ENCODE measurements around the gene NPLOC4. TPM values are rescaled to one million over a fixed set of nuclear protein-coding genes. Genes with fewer than 3 reads are reported as not detected.
"Not testable (repeated sequence)": the region's sequence is repeated elsewhere in the genome, so short reads cannot be mapped to it uniquely, and the experiment has no call there.

NPLOC4 gene
- total RNA-seq, 1 donor from 2014 or later, result 39.5 TPM

DNA sequence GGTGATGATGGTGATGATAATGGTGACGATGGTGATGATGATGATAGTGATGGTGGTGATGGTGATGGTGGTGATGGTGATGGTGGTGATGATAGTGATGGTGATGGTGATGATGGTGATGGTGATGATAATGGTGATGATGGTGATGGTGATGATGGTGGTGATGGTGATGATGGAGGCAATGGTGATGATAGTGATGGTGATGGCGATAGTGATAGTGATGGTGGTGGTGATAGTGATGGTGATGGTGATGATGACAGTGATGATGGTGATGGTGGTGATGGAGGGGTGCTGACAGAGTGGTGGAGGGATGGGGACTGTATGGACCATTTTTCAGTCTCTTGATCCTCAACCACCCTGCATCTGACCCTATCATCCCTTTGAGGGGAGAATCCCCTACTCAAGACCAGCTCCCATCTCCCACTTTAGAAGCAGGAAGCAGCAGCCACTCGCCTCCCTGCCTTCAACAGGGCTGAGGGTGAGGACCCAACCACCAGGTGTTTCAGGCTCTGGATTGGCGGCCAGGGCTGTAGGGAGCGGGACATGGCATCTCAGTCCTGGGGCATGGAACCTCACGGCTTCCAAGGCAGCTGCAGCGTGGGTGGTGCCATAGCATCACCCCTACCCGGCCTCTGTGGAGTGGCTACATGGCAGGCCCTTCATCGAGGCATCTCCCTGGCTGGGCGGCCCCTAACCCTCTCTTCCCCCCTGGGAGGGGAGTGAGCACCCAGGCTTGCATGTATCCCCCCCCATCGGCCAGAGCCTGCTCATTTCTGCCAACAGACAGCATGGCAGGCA, 104.2 kb downstream of the NPLOC4 start:
- DNase-seq, result no peak

GRCh38 chr17:81531998-81532404, 104.9 kb downstream of the NPLOC4 start:
- not testable (repeated sequence) for DNase-seq

DNA sequence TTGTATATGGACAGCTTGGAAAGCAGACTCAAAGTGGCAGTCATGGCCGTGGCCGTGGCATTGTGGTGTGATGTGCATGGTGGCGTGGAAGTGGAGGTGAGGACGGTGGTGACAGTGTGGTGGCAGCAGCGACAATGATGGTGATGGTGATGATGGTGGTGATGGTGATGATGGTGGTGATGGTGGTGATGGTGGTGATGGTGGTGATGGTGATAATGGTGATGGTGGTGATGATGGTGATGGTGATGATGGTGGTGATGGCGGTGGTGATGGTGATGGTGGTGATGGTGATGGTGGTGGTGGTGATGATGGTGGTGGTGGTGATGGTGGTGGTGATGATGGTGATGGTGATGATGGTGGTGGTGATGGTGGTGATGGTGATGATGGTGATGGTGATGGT, 105.9 kb downstream of the NPLOC4 start:
- not testable (repeated sequence) for DNase-seq

DNA sequence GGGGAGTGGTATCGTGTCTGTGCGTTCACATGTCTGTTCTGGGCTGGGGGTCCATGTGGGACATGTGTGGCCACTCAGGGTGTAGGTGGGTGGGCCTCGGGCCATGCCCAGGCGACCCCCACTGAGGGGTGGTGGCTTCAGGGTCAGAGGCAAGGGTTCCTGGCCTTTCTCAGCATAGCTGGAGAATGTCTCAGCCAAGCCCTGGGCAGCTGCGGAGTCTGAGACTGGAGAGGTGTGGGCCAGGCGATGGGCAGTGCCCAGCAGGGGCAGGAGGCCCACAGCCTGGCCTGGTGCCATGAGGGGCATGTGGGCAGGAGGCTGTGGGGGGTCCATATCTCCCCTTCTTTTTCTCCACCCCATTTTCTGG, 107.5 kb downstream of the NPLOC4 start:
- DNase-seq, result no peak

- DNase-seq, result no peak
Observed at GRCh38 chr17:81528651-81529436, 108.1 kb downstream of the NPLOC4 start.

DNA sequence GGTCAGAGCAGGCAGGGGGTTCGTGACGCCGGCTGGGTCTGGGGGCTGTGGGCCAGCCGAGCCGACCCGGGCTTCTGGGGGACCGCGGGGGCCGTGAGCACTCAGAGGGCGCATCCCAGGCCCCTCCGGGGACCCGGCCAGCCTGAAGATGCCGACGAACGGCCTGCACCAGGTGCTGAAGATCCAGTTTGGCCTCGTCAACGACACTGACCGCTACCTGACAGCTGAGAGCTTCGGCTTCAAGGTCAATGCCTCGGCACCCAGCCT, 108.6 kb downstream of the NPLOC4 start:
- DNase-seq, result no peak

DNA sequence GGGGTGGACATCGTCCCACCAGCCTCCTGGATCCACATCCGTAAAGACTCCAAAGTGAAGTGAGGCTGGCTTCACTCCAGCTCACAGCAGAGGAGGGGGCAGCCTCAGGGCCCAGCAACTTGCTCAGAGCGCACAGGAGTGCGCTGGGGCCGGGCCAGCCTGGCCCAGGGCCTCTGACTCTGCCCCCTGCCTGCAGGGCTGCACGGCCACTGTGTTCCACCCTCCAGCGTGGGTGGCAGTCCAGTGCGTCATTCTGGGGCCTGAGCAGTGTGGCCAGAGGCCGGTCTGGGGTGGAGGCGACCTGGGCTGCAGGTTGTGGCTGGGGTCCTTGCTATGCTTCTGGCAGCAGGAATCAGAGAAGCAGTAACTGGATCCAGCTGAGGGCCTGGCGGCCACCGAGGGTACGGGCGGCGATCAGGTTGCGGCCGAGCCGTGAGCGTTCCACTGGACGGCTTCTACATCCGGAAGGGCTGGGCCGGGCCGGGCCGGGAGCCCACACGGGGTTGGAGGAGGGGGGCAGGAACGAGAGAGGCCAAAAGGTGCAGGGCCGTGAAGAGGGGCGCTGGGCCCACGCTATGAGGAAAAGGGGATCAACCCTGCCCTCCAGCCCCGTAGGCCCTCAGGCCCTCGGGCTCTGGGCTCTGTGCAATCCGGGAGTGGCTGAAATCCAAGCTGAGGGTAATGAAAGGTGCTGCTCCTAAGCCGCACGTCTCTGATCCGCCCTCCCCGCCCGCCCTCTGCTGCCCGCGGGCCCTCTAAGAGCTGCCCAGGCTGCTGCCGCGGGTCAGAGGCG, 109.1 kb downstream of the NPLOC4 start, which contains the start of gene FSCN2:
Gene FSCN2 (plus strand): TSS at position 787 of the 793 bp plus-strand sequence. CDS start 155 bp downstream, outside the sequence.
- DNase-seq, result no peak

- DNase-seq, result no peak
Observed at GRCh38 chr17:81526662-81527571, 110.0 kb downstream of the NPLOC4 start.

GRCh38 chr17:81524865-81525159, 112.1 kb downstream of the NPLOC4 start:
- no peak for DNase-seq

- DNase-seq, result no peak
Observed at GRCh38 chr17:81524039-81524864, 112.7 kb downstream of the NPLOC4 start.

- peak; percentile 32 for DNase-seq
Observed at GRCh38 chr17:81523402-81524038, 113.4 kb downstream of the NPLOC4 start.

GRCh38 chr17:81522491-81523401, 114.2 kb downstream of the NPLOC4 start:
- DNase-seq, result no peak

DNA sequence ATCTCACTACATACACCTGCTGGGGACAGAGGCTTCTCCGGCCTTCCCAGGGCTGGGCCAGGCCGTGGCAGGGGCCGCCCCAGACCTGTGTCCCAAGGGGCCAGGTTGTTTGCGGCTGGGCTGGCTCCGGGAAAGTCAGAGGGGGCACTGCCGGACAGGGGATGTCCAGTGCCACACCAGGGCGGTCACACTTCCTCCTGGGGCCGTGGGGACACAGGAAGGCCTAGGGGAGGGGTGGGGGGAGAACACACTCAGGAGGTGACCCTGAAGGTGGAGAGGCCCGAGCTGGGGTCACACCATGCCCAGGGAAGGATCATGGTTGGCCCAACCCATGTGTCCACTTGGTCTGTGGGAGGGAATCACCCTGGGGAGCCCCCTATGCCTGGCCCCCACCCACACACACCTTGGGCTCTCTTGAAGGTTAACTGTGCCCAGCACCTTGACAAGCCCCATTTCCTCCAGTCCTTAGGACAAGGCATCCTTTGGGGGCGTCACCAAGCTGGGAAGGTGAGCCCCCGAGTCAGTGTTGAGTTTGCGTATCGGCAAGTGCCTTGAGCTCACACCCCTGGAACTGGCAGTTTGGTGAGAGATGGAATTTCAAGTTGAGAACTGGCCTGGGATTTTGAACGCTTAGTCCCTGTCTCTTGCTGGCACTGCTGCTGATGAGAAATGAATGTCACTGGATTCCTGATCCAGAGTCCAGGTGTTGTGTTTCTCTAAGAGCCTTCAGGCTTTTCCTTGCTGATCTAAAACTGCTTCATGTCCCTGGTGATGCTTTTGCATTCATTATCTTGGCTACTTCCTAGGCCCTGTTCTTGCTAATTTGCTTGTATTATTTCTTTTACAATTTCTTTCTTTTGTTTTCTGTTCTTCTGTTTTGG, 116.7 kb downstream of the NPLOC4 start:
- DNase-seq, result no peak

- no peak for DNase-seq
Observed at GRCh38 chr17:81519284-81520020, 117.5 kb downstream of the NPLOC4 start.

- DNase-seq, result no peak
Observed at GRCh38 chr17:81518785-81519283, 118.1 kb downstream of the NPLOC4 start.

GRCh38 chr17:81518113-81518784, 118.7 kb downstream of the NPLOC4 start:
- no peak for DNase-seq

Measured in occipital lobe (tissue), 2 donors.